ENCODE data around the gene CRTC3.

DNA sequence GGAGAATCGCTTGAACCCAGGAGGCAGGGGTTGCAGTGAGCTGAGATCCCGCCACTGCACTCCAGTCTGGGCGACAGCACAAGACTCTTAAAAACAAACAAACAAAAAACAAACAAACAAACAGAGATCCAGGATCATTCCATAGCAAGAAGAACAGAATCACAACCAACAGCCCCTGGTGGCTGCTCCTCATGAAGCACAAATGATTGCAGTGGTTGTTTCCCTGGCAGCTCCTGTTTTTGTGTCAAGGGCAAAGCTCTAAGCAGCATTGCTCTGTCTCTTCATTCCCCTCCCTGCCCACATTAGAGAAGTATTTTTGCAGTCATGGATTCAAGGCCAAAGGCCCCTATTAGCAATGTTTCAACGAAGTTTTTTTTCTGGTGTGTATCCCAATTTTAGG lies 161.6 kb downstream of the CRTC3 start:
- TF ChIP-seq POLR2A (IDR thresholded peaks at IDR 0.05; ENCODE audit: low read depth) (no peak), EP300 (IDR thresholded peaks at IDR 0.05) (no peak)
- TF ChIP-seq, protein P1, sequence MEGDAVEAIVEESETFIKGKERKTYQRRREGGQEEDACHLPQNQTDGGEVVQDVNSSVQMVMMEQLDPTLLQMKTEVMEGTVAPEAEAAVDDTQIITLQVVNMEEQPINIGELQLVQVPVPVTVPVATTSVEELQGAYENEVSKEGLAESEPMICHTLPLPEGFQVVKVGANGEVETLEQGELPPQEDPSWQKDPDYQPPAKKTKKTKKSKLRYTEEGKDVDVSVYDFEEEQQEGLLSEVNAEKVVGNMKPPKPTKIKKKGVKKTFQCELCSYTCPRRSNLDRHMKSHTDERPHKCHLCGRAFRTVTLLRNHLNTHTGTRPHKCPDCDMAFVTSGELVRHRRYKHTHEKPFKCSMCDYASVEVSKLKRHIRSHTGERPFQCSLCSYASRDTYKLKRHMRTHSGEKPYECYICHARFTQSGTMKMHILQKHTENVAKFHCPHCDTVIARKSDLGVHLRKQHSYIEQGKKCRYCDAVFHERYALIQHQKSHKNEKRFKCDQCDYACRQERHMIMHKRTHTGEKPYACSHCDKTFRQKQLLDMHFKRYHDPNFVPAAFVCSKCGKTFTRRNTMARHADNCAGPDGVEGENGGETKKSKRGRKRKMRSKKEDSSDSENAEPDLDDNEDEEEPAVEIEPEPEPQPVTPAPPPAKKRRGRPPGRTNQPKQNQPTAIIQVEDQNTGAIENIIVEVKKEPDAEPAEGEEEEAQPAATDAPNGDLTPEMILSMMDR (IDR thresholded peaks at IDR 0.05): no peak

All from esophagus muscularis mucosa (tissue), 4 donors.